ENCODE data around the gene GPR153.

The GPR153 gene

GRCh38 chr1:6294890-6295556 lies 34.1 kb upstream of the GPR153 start:
- H3K4me3 ChIP-seq (ENCODE audit: low read depth, low read length) = no peak overlapping the region
- TF ChIP-seq CTCF (IDR thresholded peaks at IDR 0.05; ENCODE audit: low read depth, low read length) = no peak

- no peak for TF ChIP-seq CTCF (IDR thresholded peaks at IDR 0.05; ENCODE audit: low read depth, low read length)
These were observed 33.4 kb upstream of the GPR153 start for GRCh38 chr1:6294080-6294889.

GRCh38 chr1:6292102-6292501 lies 31.2 kb upstream of the GPR153 start:
- TF ChIP-seq CTCF (IDR thresholded peaks at IDR 0.05; ENCODE audit: low read depth, low read length) = no peak

More at GRCh38 chr1:6294080-6294889, 33.4 kb upstream of the GPR153 start:
- no peak overlapping the region for H3K4me3 ChIP-seq (ENCODE audit: low read depth, low read length)

GRCh38 chr1:6288665-6289064 lies 27.8 kb upstream of the GPR153 start:
- no peak for TF ChIP-seq CTCF (IDR thresholded peaks at IDR 0.05; ENCODE audit: low read depth, low read length)
- no peak overlapping the region for H3K4me3 ChIP-seq (ENCODE audit: low read depth, low read length)

More at GRCh38 chr1:6292102-6292501, 31.2 kb upstream of the GPR153 start:
- no peak overlapping the region for H3K4me3 ChIP-seq (ENCODE audit: low read depth, low read length)

- H3K4me3 ChIP-seq (ENCODE audit: low read depth, low read length) = no peak overlapping the region
- no peak for TF ChIP-seq CTCF (IDR thresholded peaks at IDR 0.05; ENCODE audit: low read depth, low read length)
These were observed 27.1 kb upstream of the GPR153 start for GRCh38 chr1:6288026-6288425.

GRCh38 chr1:6287431-6287886 lies 26.6 kb upstream of the GPR153 start:
- no peak for TF ChIP-seq CTCF (IDR thresholded peaks at IDR 0.05; ENCODE audit: low read depth, low read length)
- no peak overlapping the region for H3K4me3 ChIP-seq (ENCODE audit: low read depth, low read length)

GRCh38 chr1:6287029-6287428 lies 26.1 kb upstream of the GPR153 start:
- no peak overlapping the region for H3K4me3 ChIP-seq (ENCODE audit: low read depth, low read length)
- TF ChIP-seq CTCF (IDR thresholded peaks at IDR 0.05; ENCODE audit: low read depth, low read length) = no peak

Measured in WI38 (cell line).